ENCODE results near the gene PFN1.

The PFN1 gene

GRCh38 chr17:4942760-4943508 lies 5.4 kb downstream of the PFN1 start:
- DNase-seq: no peak
- Histone ChIP-seq H3K4me2 (ENCODE audit: low read length) (no peak overlapping the region), H3K27me3 (ENCODE audit: insufficient read depth, low read length, poor library complexity) (no peaks in the 10 kb centered on the region), H4K8ac (ENCODE audit: low read depth, low read length) (no peak overlapping the region), H2BK120ac (ENCODE audit: low read depth, low read length) (no peak overlapping the region), H3K27ac (ENCODE audit: low read depth, low read length) (no peak overlapping the region), H3K56ac (ENCODE audit: low read length) (no peak overlapping the region), H2BK15ac (replicated peaks; ENCODE audit: low read depth) (no peak overlapping the region), H3K23ac (ENCODE audit: low read length) (no peak overlapping the region), H3K4ac (ENCODE audit: low read depth, low read length) (no peak overlapping the region), H3K9ac (ENCODE audit: low read length) (no peak overlapping the region), H2AK5ac (ENCODE audit: low read length) (no peak overlapping the region), H2BK5ac (ENCODE audit: low read length) (no peak overlapping the region), H3K36me3 (ENCODE audit: control insufficient read depth, insufficient read depth, low read length) (peaks cover 17% of the 10 kb centered on the region), H3K18ac (ENCODE audit: low read length) (no peak overlapping the region), H3K4me1 (ENCODE audit: control insufficient read depth, low read depth, low read length) (peaks cover 8% of the 10 kb centered on the region), H3K79me1 (ENCODE audit: low read length) (peaks cover 24% of the 10 kb centered on the region), H3K79me2 (ENCODE audit: control insufficient read depth, insufficient read depth, low read length) (peaks cover 69% of the 10 kb centered on the region), H3K4me3 (ENCODE audit: low read length) (no peak overlapping the region), H4K5ac (ENCODE audit: low read length) (no peak overlapping the region)
- no CpG with 5 or more reads among the region's 13 CpGs for WGBS (ENCODE audit: extremely low coverage, insufficient coverage, low lambda C conversion rate)

DNA sequence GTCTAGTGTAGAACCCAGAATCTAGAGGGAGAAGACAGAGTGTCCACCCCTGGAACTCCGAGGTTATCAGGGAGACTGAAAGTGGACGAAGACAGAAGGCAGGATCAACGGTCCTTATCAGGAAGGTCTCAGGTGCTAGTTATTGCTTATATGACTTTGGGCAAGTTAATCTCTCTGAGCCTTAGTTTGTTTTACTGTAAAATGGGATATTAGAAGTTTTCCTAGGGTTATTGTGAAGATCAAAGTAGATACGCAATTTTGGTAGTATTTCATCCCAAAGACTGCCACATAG lies 7.1 kb downstream of the PFN1 start:
- H3K4me1 ChIP-seq (ENCODE audit: control insufficient read depth, low read depth, low read length): peaks cover 6% of the 10 kb centered on the region
- no peak overlapping the region for H3K4ac ChIP-seq (ENCODE audit: low read depth, low read length)
- no peak for DNase-seq
- H3K23ac ChIP-seq (ENCODE audit: low read length): no peak overlapping the region
- H2BK5ac ChIP-seq (ENCODE audit: low read length): no peak overlapping the region
- H3K27me3 ChIP-seq (ENCODE audit: insufficient read depth, low read length, poor library complexity): no peaks in the 10 kb centered on the region
- H3K79me2 ChIP-seq (ENCODE audit: control insufficient read depth, insufficient read depth, low read length): peaks cover 53% of the 10 kb centered on the region
- no peak overlapping the region for H2BK15ac ChIP-seq (replicated peaks; ENCODE audit: low read depth)
- H3K4me2 ChIP-seq (ENCODE audit: low read length): peak overlapping the region; percentile 87
- no peak overlapping the region for H3K18ac ChIP-seq (ENCODE audit: low read length)
- no peak overlapping the region for H2BK120ac ChIP-seq (ENCODE audit: low read depth, low read length)
- H3K9ac ChIP-seq (ENCODE audit: low read length): peak overlapping the region; percentile 87
- H3K56ac ChIP-seq (ENCODE audit: low read length): peak overlapping the region; percentile 97
- WGBS (ENCODE audit: extremely low coverage, insufficient coverage, low lambda C conversion rate): no CpG with 5 or more reads among the region's 4 CpGs
- peaks cover 23% of the 10 kb centered on the region for H3K79me1 ChIP-seq (ENCODE audit: low read length)
- H4K5ac ChIP-seq (ENCODE audit: low read length): no peak overlapping the region
- H4K8ac ChIP-seq (ENCODE audit: low read depth, low read length): no peak overlapping the region
- no peak overlapping the region for H3K27ac ChIP-seq (ENCODE audit: low read depth, low read length)
- H3K4me3 ChIP-seq (ENCODE audit: low read length): peak overlapping the region; percentile 95
- no peak overlapping the region for H2AK5ac ChIP-seq (ENCODE audit: low read length)
- H3K36me3 ChIP-seq (ENCODE audit: control insufficient read depth, insufficient read depth, low read length): peaks cover 10% of the 10 kb centered on the region

- H3K79me2 ChIP-seq (ENCODE audit: control insufficient read depth, insufficient read depth, low read length): peaks cover 48% of the 10 kb centered on the region
Observed at GRCh38 chr17:4940555-4941318, 7.6 kb downstream of the PFN1 start.

DNA sequence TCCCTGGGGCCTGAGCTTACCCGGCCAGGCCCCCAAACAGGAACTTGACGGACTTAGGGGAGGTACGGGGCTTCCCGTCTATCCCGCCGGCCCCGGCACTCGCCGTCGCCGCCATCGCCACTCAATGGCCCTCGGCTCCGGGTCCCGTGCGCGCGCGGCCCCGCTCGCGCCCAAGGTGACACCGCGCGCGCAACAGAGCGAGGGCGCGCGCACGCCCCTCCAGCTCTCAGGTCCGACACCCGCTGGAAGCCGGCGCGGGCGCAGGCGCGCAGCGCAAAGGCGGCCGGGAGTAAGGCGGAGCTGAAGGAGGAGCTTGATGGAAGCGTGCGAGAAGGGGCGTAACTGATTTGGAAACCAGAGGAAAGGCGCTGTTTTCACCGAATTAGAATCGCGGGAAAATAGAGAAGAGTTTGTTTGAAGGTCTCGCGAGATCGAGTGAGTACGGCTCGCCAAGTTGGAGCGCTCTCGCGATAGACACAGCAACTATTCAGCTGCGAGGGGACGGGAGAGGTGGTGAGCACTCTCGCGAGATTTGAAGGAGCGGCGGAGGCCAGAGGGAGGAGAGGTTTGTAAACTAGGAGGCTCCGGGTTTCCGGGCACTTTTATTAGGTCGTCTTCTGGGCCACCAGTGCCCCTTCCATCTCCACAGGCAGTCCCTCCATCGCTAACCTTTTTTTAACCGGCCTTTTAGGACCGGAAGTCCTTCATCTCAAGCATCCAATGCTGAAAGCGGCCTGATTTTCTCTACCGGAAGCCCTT lies 8.4 kb downstream of the PFN1 start, which contains the start of the genes RNF167 and SLC25A11:
Gene RNF167 (plus strand): TSS at position 473 of the 759 bp plus-strand sequence. CDS start 642 bp downstream, outside the sequence.
Gene SLC25A11 (minus strand): TSS at position 251 of the 759 bp plus-strand sequence. CDS start 136 bp downstream, at position 115.
- Histone ChIP-seq H3K79me1 (ENCODE audit: low read length) (peaks cover 20% of the 10 kb centered on the region), H4K8ac (ENCODE audit: low read depth, low read length) (no peak within 1 kb of the TSS), H4K5ac (ENCODE audit: low read length) (peak within 1 kb of the TSS; percentile 78), H3K9ac (ENCODE audit: low read length) (peak within 1 kb of the TSS; percentile 87), H3K4ac (ENCODE audit: low read depth, low read length) (no peak within 1 kb of the TSS), H3K79me2 (ENCODE audit: control insufficient read depth, insufficient read depth, low read length) (peaks cover 40% of the 10 kb centered on the region), H3K36me3 (ENCODE audit: control insufficient read depth, insufficient read depth, low read length) (peaks cover 5% of the 10 kb centered on the region), H2BK15ac (replicated peaks; ENCODE audit: low read depth) (no peak within 1 kb of the TSS), H3K56ac (ENCODE audit: low read length) (peak within 1 kb of the TSS; percentile 97), H3K4me2 (ENCODE audit: low read length) (peak within 1 kb of the TSS; percentile 87), H3K18ac (ENCODE audit: low read length) (peak within 1 kb of the TSS; percentile 64), H2BK120ac (ENCODE audit: low read depth, low read length) (no peak within 1 kb of the TSS), H3K4me3 (ENCODE audit: low read length) (peak within 1 kb of the TSS; percentile 95), H2BK5ac (ENCODE audit: low read length) (peak within 1 kb of the TSS; percentile 33), H3K23ac (ENCODE audit: low read length) (peak within 1 kb of the TSS; percentile 2), H3K27me3 (ENCODE audit: insufficient read depth, low read length, poor library complexity) (no peaks in the 10 kb centered on the region), H3K4me1 (ENCODE audit: control insufficient read depth, low read depth, low read length) (peaks cover 3% of the 10 kb centered on the region), H2AK5ac (ENCODE audit: low read length) (no peak within 1 kb of the TSS), H3K27ac (ENCODE audit: low read depth, low read length) (peak within 1 kb of the TSS; percentile 97)
- WGBS (ENCODE audit: extremely low coverage, insufficient coverage, low lambda C conversion rate): no CpG with 5 or more reads among the region's 72 CpGs
- peak; percentile 100 for DNase-seq

More at GRCh38 chr17:4940555-4941318, 7.6 kb downstream of the PFN1 start:
- Histone ChIP-seq H2AK5ac (ENCODE audit: low read length) (no peak overlapping the region), H3K56ac (ENCODE audit: low read length) (peak overlapping the region; percentile 97), H3K18ac (ENCODE audit: low read length) (no peak overlapping the region), H3K27ac (ENCODE audit: low read depth, low read length) (peak overlapping the region; percentile 97), H3K79me1 (ENCODE audit: low read length) (peaks cover 22% of the 10 kb centered on the region), H3K27me3 (ENCODE audit: insufficient read depth, low read length, poor library complexity) (no peaks in the 10 kb centered on the region), H3K23ac (ENCODE audit: low read length) (no peak overlapping the region), H4K5ac (ENCODE audit: low read length) (no peak overlapping the region), H4K8ac (ENCODE audit: low read depth, low read length) (no peak overlapping the region), H3K4me2 (ENCODE audit: low read length) (peak overlapping the region; percentile 87), H3K4me1 (ENCODE audit: control insufficient read depth, low read depth, low read length) (peaks cover 3% of the 10 kb centered on the region), H3K9ac (ENCODE audit: low read length) (peak overlapping the region; percentile 87), H2BK15ac (replicated peaks; ENCODE audit: low read depth) (no peak overlapping the region), H3K4ac (ENCODE audit: low read depth, low read length) (no peak overlapping the region), H3K36me3 (ENCODE audit: control insufficient read depth, insufficient read depth, low read length) (peaks cover 7% of the 10 kb centered on the region), H2BK120ac (ENCODE audit: low read depth, low read length) (no peak overlapping the region), H2BK5ac (ENCODE audit: low read length) (no peak overlapping the region), H3K4me3 (ENCODE audit: low read length) (peak overlapping the region; percentile 95)
- no CpG with 5 or more reads among the region's 29 CpGs for WGBS (ENCODE audit: extremely low coverage, insufficient coverage, low lambda C conversion rate)
- no peak for DNase-seq

DNA sequence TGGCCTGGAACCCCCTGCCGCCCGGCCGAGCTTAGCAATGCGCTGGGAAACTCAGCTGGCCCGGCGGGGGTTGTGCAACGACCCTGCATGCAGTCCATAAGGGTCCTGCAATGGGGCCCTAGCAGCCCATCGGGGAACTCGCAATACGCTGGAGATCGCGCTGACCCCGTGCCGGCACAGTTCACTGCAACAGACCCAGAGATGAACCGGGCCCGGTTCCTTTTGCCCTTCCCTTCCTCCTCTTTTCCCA lies 8.9 kb downstream of the PFN1 start:
- peak overlapping the region; percentile 77 for H3K4me2 ChIP-seq (ENCODE audit: low read length)
- peak overlapping the region; percentile 2 for H3K23ac ChIP-seq (ENCODE audit: low read length)
- H3K36me3 ChIP-seq (ENCODE audit: control insufficient read depth, insufficient read depth, low read length): peaks cover 4% of the 10 kb centered on the region
- H3K18ac ChIP-seq (ENCODE audit: low read length): peak overlapping the region; percentile 64
- no peak overlapping the region for H2BK120ac ChIP-seq (ENCODE audit: low read depth, low read length)
- no peaks in the 10 kb centered on the region for H3K27me3 ChIP-seq (ENCODE audit: insufficient read depth, low read length, poor library complexity)
- peaks cover 18% of the 10 kb centered on the region for H3K79me1 ChIP-seq (ENCODE audit: low read length)
- H4K5ac ChIP-seq (ENCODE audit: low read length): no peak overlapping the region
- H3K4me1 ChIP-seq (ENCODE audit: control insufficient read depth, low read depth, low read length): peaks cover 3% of the 10 kb centered on the region
- no peak overlapping the region for H4K8ac ChIP-seq (ENCODE audit: low read depth, low read length)
- H2AK5ac ChIP-seq (ENCODE audit: low read length): no peak overlapping the region
- no CpG with 5 or more reads among the region's 16 CpGs for WGBS (ENCODE audit: extremely low coverage, insufficient coverage, low lambda C conversion rate)
- H3K56ac ChIP-seq (ENCODE audit: low read length): peak overlapping the region; percentile 89
- peaks cover 36% of the 10 kb centered on the region for H3K79me2 ChIP-seq (ENCODE audit: control insufficient read depth, insufficient read depth, low read length)
- no peak overlapping the region for H2BK15ac ChIP-seq (replicated peaks; ENCODE audit: low read depth)
- peak overlapping the region; percentile 91 for H3K27ac ChIP-seq (ENCODE audit: low read depth, low read length)
- H3K4me3 ChIP-seq (ENCODE audit: low read length): peak overlapping the region; percentile 78
- no peak for DNase-seq
- no peak overlapping the region for H3K4ac ChIP-seq (ENCODE audit: low read depth, low read length)
- H2BK5ac ChIP-seq (ENCODE audit: low read length): peak overlapping the region; percentile 33
- H3K9ac ChIP-seq (ENCODE audit: low read length): peak overlapping the region; percentile 87
